ENCODE results near the gene STK39. TPM values are rescaled to one million over a fixed set of nuclear protein-coding genes. Genes with fewer than 3 reads are reported as not detected.

STK39 gene
- total RNA-seq, 1 experiment from 2014 or later, result 22.1 TPM

DNA sequence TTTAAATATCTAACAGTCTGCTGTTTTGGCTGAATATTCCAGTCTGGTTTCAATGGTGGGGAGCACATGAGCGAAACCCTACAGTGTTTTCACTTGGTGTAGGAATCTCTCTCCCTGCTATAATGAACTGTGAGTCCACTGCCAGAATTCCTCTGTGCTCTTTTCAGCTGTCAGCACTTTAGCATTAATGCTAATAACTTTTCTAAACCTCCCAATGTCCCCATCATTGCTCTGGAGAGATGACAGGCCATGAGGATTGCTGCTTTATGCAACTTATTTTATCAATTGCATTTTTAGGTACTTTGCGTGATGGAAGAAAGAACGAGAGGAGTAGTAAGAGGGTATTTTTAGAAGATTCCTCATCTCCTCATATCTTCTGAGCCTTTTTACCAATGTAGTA lies 25.3 kb downstream of the STK39 start:
- no peaks in the 10 kb centered on the region for H3K9me3 ChIP-seq (ENCODE audit: control insufficient read depth, low read depth, low read length)
- no peak overlapping the region for H2BK12ac ChIP-seq (ENCODE audit: insufficient read length, low read depth, low read length)
- no peaks in the 10 kb centered on the region for H3K79me1 ChIP-seq (ENCODE audit: insufficient read depth, low read depth, low read length, poor library complexity, severe bottlenecking)
- Mint-ChIP-seq H3K27me3 (ENCODE audit: low read depth) (no peaks in the 10 kb centered on the region), H3K27ac (no peak overlapping the region), H3K36me3 (ENCODE audit: insufficient read depth in 1 of 3, low read depth in 3 of 3) (no peaks in the 10 kb centered on the region), H3K4me3 (no peak overlapping the region), H3K4me1 (peaks cover 16 to 20% of the 10 kb centered on the region in 2 experiments), H3K9me3 (no peaks in the 10 kb centered on the region)
- no peaks in the 10 kb centered on the region for H3K79me2 ChIP-seq (ENCODE audit: insufficient read depth, low read length)
- H3K4me1 ChIP-seq (ENCODE audit: insufficient read depth, low read length), result peaks cover 6% of the 10 kb centered on the region; the same call in 1 of the 2 replicates
- H4K5ac ChIP-seq (ENCODE audit: insufficient read length, low read depth, low read length), result no peak overlapping the region
- no peak overlapping the region for H3K4ac ChIP-seq (ENCODE audit: low read depth, low read length)
- no peak overlapping the region for H2AFZ ChIP-seq (ENCODE audit: low read length)
- H3K56ac ChIP-seq (ENCODE audit: insufficient read length, low read depth, low read length), result no peak overlapping the region
- H2BK15ac ChIP-seq (ENCODE audit: low read depth, low read length), result no peak overlapping the region
- H4K91ac ChIP-seq (ENCODE audit: insufficient read length, low read depth, low read length), result no peak overlapping the region
- no peak overlapping the region for H4K8ac ChIP-seq (replicated peaks; ENCODE audit: insufficient read length, low read depth, low read length)
- no peak overlapping the region for H2BK120ac ChIP-seq (ENCODE audit: low read depth, low read length, poor library complexity, severe bottlenecking)
- H3K23me2 ChIP-seq (ENCODE audit: insufficient read length, low read depth, low read length, poor library complexity, severe bottlenecking), result no peaks in the 10 kb centered on the region
- no peak overlapping the region for H3K23ac ChIP-seq (ENCODE audit: insufficient read length, low read depth, low read length)
- H3K14ac ChIP-seq (ENCODE audit: insufficient read depth, low read length), result no peak overlapping the region
- no peak overlapping the region for H3K27ac ChIP-seq (ENCODE audit: insufficient read length, low read depth, low read length)
- TF ChIP-seq, protein P1, sequence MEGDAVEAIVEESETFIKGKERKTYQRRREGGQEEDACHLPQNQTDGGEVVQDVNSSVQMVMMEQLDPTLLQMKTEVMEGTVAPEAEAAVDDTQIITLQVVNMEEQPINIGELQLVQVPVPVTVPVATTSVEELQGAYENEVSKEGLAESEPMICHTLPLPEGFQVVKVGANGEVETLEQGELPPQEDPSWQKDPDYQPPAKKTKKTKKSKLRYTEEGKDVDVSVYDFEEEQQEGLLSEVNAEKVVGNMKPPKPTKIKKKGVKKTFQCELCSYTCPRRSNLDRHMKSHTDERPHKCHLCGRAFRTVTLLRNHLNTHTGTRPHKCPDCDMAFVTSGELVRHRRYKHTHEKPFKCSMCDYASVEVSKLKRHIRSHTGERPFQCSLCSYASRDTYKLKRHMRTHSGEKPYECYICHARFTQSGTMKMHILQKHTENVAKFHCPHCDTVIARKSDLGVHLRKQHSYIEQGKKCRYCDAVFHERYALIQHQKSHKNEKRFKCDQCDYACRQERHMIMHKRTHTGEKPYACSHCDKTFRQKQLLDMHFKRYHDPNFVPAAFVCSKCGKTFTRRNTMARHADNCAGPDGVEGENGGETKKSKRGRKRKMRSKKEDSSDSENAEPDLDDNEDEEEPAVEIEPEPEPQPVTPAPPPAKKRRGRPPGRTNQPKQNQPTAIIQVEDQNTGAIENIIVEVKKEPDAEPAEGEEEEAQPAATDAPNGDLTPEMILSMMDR (conservative IDR thresholded peaks at IDR 0.05), result no peak
- H2BK20ac ChIP-seq (ENCODE audit: low read depth, low read length, poor library complexity, severe bottlenecking), result no peak overlapping the region
- no peaks in the 10 kb centered on the region for H3K27me3 ChIP-seq (ENCODE audit: insufficient read depth, low read length)
- no peak overlapping the region for H3T11ph ChIP-seq (ENCODE audit: low read length)
- H3K4me2 ChIP-seq (ENCODE audit: insufficient read depth, insufficient read length, low read length), result no peak overlapping the region
- DNase-seq, result no peak
- no peaks in the 10 kb centered on the region for H4K20me1 ChIP-seq (ENCODE audit: control insufficient read depth, insufficient read depth, insufficient read length)
- H3K9ac ChIP-seq (ENCODE audit: extremely low read depth, insufficient read length, low read length), result no peak overlapping the region
- no peak overlapping the region for H2AK5ac ChIP-seq (ENCODE audit: insufficient read length, low read length)
- H2BK5ac ChIP-seq (ENCODE audit: insufficient read length, low read length), result no peak overlapping the region
- WGBS (ENCODE audit: extremely low coverage, insufficient read length, low lambda C conversion rate), result no CpG with 5 or more reads among the region's 3 CpGs
- H3K18ac ChIP-seq (ENCODE audit: insufficient read length, low read depth, low read length), result no peak overlapping the region
